H9 (cell line): Measurements from ENCODE around the gene PYGL. TPM values are rescaled to one million over a fixed set of nuclear protein-coding genes. Genes with fewer than 3 reads are reported as not detected.

ENCODE experiments used
- DNase-seq: peaks from one replicate; pipeline ENCODE4 v3.0.0-alpha.2; 2017
- H2AFZ ChIP-seq: one replicate; pipeline ENCODE4 v1.6.1; 2013; ENCODE audit warnings: mild to moderate bottlenecking, low read length, control low read depth, moderate library complexity
- H2AK5ac ChIP-seq: 2 replicates; pipeline ENCODE4 v1.6.1; 2013; ENCODE audit warnings: low read length, control low read depth, mixed read lengths; ENCODE audit not compliant: insufficient read length
- H2BK120ac ChIP-seq: one replicate; pipeline ENCODE4 v1.6.1; 2013; ENCODE audit warnings: low read depth, mild to moderate bottlenecking, low read length, control low read depth, inconsistent platforms; ENCODE audit not compliant: poor library complexity, severe bottlenecking
- H2BK12ac ChIP-seq: 2 replicates; pipeline ENCODE4 v1.6.1; 2013; ENCODE audit warnings: low read length, control low read depth, mixed read lengths, low read depth; ENCODE audit not compliant: insufficient read length
- H2BK15ac ChIP-seq: 2 replicates; pipeline ENCODE4 v1.6.1; 2013; ENCODE audit warnings: low read depth, low read length, control low read depth
- H2BK20ac ChIP-seq: one replicate; pipeline ENCODE4 v1.6.1; 2013; ENCODE audit warnings: low read depth, mild to moderate bottlenecking, low read length, control low read depth, inconsistent platforms; ENCODE audit not compliant: poor library complexity, severe bottlenecking
- H2BK5ac ChIP-seq: 2 replicates; pipeline ENCODE4 v1.6.1; 2013; ENCODE audit warnings: low read length, control low read depth, mixed read lengths; ENCODE audit not compliant: insufficient read length
- H3K14ac ChIP-seq: 2 replicates; pipeline ENCODE4 v1.6.1; 2013; ENCODE audit warnings: low read length, control low read depth; ENCODE audit not compliant: insufficient read depth
- H3K18ac ChIP-seq: 2 replicates; pipeline ENCODE4 v1.6.1; 2013; ENCODE audit warnings: low read depth, mild to moderate bottlenecking, mixed read lengths, low read length, control low read depth; ENCODE audit not compliant: insufficient read length
- H3K23ac ChIP-seq: 2 replicates; pipeline ENCODE4 v1.6.1; 2013; ENCODE audit warnings: low read length, control low read depth, mixed read lengths, low read depth; ENCODE audit not compliant: insufficient read length
- H3K23me2 ChIP-seq: 2 replicates; pipeline ENCODE4 v1.6.1; 2013; ENCODE audit warnings: low read depth, mild to moderate bottlenecking, mixed read lengths, low read length, control low read depth; ENCODE audit not compliant: insufficient read length, poor library complexity, severe bottlenecking
- H3K27ac ChIP-seq: 2 replicates; pipeline ENCODE4 v1.5.1; 2013; ENCODE audit warnings: low read length, control low read depth, mixed read lengths, low read depth; ENCODE audit not compliant: insufficient read length
- H3K27me3 ChIP-seq: 2 replicates; pipeline ENCODE4 v1.6.1; 2013; ENCODE audit warnings: low read length, control low read depth, inconsistent platforms; ENCODE audit not compliant: insufficient read depth
- H3K4ac ChIP-seq: 2 replicates; pipeline ENCODE4 v1.6.1; 2013; ENCODE audit warnings: low read depth, mild to moderate bottlenecking, control low read depth, inconsistent platforms, low read length, moderate library complexity
- H3K4me1 ChIP-seq: 2 replicates; pipeline ENCODE4 v1.6.1; 2013; ENCODE audit warnings: low read length, control low read depth, inconsistent platforms; ENCODE audit not compliant: insufficient read depth
- H3K4me2 ChIP-seq: 2 replicates; pipeline ENCODE4 v1.6.1; 2013; ENCODE audit warnings: low read length, control low read depth, mixed read lengths; ENCODE audit not compliant: insufficient read length, insufficient read depth
- H3K56ac ChIP-seq: 2 replicates; pipeline ENCODE4 v1.6.1; 2013; ENCODE audit warnings: low read depth, mild to moderate bottlenecking, mixed read lengths, low read length, control low read depth; ENCODE audit not compliant: insufficient read length
- H3K79me1 ChIP-seq: 2 replicates; pipeline ENCODE4 v1.6.1; 2013; ENCODE audit warnings: low read depth, mild to moderate bottlenecking, moderate library complexity, low read length, control low read depth, inconsistent platforms; ENCODE audit not compliant: insufficient read depth, poor library complexity, severe bottlenecking
- H3K79me2 ChIP-seq: 2 replicates; pipeline ENCODE4 v1.6.1; 2013; ENCODE audit warnings: low read length, control low read depth, inconsistent platforms; ENCODE audit not compliant: insufficient read depth
- H3K9ac ChIP-seq: 2 replicates; pipeline ENCODE4 v1.6.1; 2013; ENCODE audit warnings: low read length, control low read depth, mixed read lengths; ENCODE audit not compliant: insufficient read length; ENCODE audit errors: extremely low read depth
- H3K9me3 ChIP-seq: one replicate; pipeline ENCODE4 v1.6.1; 2013; ENCODE audit warnings: low read depth, low read length, inconsistent platforms; ENCODE audit not compliant: control insufficient read depth
- H3T11ph ChIP-seq: one replicate; pipeline ENCODE4 v1.6.1; 2013; ENCODE audit warnings: mild to moderate bottlenecking, low read length, control low read depth, inconsistent platforms
- H4K20me1 ChIP-seq: one replicate; pipeline ENCODE4 v1.6.1; 2013; ENCODE audit not compliant: control insufficient read depth, insufficient read length, insufficient read depth
- H4K5ac ChIP-seq: 2 replicates; pipeline ENCODE4 v1.6.1; 2013; ENCODE audit warnings: low read depth, mild to moderate bottlenecking, mixed read lengths, low read length, control low read depth; ENCODE audit not compliant: insufficient read length
- H4K8ac ChIP-seq: replicated peaks from 2 replicates; pipeline ENCODE4 v1.6.1; 2013; ENCODE audit warnings: low read length, control low read depth, mixed read lengths, low read depth; ENCODE audit not compliant: insufficient read length
- H4K91ac ChIP-seq: 2 replicates; pipeline ENCODE4 v1.6.1; 2013; ENCODE audit warnings: low read depth, mild to moderate bottlenecking, moderate library complexity, mixed read lengths, low read length, control low read depth; ENCODE audit not compliant: insufficient read length
- H3K27ac Mint-ChIP-seq, 3 experiments: 2 replicates in 2 of 3; 3 replicates in 1 of 3; pipeline ENCODE4 v1.8.0; 2020 to 2021; ENCODE audit warnings: mixed read lengths in 3 of 3, mild to moderate bottlenecking in 1 of 3, moderate library complexity in 1 of 3
- H3K27me3 Mint-ChIP-seq: 2 replicates; pipeline ENCODE4 v1.8.0; 2021; ENCODE audit warnings: low read depth, mild to moderate bottlenecking, moderate library complexity, mixed read lengths
- H3K36me3 Mint-ChIP-seq, 3 experiments: 2 replicates in 2 of 3; 3 replicates in 1 of 3; pipeline ENCODE4 v1.8.0; 2020 to 2021; ENCODE audit warnings: low read depth in 3 of 3, mixed read lengths in 3 of 3; ENCODE audit not compliant: insufficient read depth in 1 of 3
- H3K4me1 Mint-ChIP-seq, 2 experiments: 2 replicates each; pipeline ENCODE4 v1.8.0; 2020; ENCODE audit warnings: mixed read lengths in 2 of 2
- H3K4me3 Mint-ChIP-seq, 2 experiments: 2 replicates in 1 of 2; 3 replicates in 1 of 2; pipeline ENCODE4 v1.8.0; 2020 to 2021; ENCODE audit warnings: mild to moderate bottlenecking in 2 of 2, mixed read lengths in 2 of 2, moderate library complexity in 1 of 2
- H3K9me3 Mint-ChIP-seq, 2 experiments: 2 replicates in 1 of 2; 3 replicates in 1 of 2; pipeline ENCODE4 v1.8.0; 2020; ENCODE audit warnings: mild to moderate bottlenecking in 2 of 2, mixed read lengths in 2 of 2, moderate library complexity in 1 of 2
- WGBS: extraction: QIAGEN DNeasy Blood & Tissue Kit; methylation state at CpG from one replicate; pipeline ENCODE4 v1.1.7; 2013; ENCODE audit warnings: missing lambda C conversion rate, low lambda C conversion rate, mixed read lengths; ENCODE audit not compliant: insufficient read length; ENCODE audit errors: extremely low coverage; 5-methylcytosine and 5-hydroxymethylcytosine counted together
- total RNA-seq: library from RNA; stranded (reverse); gene quantifications from 2 replicates; pipeline ENCODE4 v1.2.1, GENCODE V29; 2021
- TF ChIP-seq, protein P1 (sequence below): fragments of 200-600 bp; sonication (generic); conservative IDR thresholded peaks from 3 replicates; pipeline ENCODE4 v1.8.0; 2021; ENCODE audit warnings: antibody characterized with exemption, mild to moderate bottlenecking

PYGL gene
- total RNA-seq, 1 experiment from 2014 or later: 53.8 TPM

DNA sequence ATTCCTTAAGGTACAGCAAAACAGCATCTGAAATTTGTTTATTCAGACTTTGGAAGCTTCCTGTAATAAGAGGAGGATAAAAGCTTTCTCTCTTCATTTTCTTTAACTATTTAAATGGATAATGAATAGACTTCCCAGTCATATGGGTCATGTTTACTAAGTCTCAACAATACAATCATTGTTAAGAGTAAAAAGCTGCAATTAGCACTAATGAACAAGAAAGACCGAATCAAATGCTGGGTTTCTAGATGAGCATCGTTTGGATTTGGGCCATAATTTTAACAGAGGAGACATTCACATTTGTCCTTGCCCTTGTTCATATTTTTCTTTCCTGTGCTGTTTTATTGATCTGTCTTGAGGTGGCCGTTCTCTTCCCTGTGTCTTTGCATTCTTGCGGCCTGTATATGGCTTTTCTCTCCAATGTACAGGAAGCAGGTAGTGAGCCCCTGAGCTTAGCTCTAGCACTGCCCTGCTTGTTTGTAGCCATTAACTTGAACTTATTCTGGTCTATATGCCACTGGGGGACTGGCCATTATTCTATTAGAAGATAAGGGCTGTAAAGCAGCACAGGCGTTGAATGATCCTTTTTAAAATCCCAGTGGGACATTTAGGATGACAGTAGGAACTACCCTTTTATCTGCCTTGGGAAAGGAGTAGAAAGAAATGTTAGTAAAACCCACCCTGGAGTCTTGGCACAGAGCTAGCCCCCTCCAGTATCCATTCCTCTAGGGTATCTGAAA, 37.8 kb downstream of the PYGL start:
- Histone ChIP-seq H3K9ac (no peak overlapping the region), H3K79me2 (no peaks in the 10 kb centered on the region), H3K4me1 (peaks cover 8% of the 10 kb centered on the region; the same call in 1 of the 2 replicates), H2BK20ac (no peak overlapping the region), H3K56ac (no peak overlapping the region), H3K18ac (no peak overlapping the region), H2AFZ (no peak overlapping the region), H3K9me3 (no peaks in the 10 kb centered on the region), H2AK5ac (no peak overlapping the region), H4K5ac (no peak overlapping the region), H3K4ac (no peak overlapping the region), H3K14ac (no peak overlapping the region), H3K79me1 (no peaks in the 10 kb centered on the region), H4K91ac (no peak overlapping the region), H2BK12ac (no peak overlapping the region), H3T11ph (no peak overlapping the region), H4K20me1 (no peaks in the 10 kb centered on the region), H3K4me2 (no peak overlapping the region), H2BK120ac (no peak overlapping the region), H2BK15ac (no peak overlapping the region), H3K23me2 (no peaks in the 10 kb centered on the region), H4K8ac (no peak overlapping the region), H2BK5ac (no peak overlapping the region), H3K27me3 (no peaks in the 10 kb centered on the region), H3K27ac (no peak overlapping the region), H3K23ac (no peak overlapping the region)
- WGBS: no CpG with 5 or more reads among the region's 5 CpGs
- Mint-ChIP-seq H3K4me3 (no peak overlapping the region), H3K27me3 (no peaks in the 10 kb centered on the region), H3K4me1 (peaks cover 24 to 26% of the 10 kb centered on the region in 2 experiments), H3K9me3 (peaks cover 0 to 10% of the 10 kb centered on the region in 2 experiments; a peak in 2 of 5 replicates), H3K27ac (peak overlapping the region in 1 of 3 experiments; percentile 41; a peak in 2 of 7 replicates), H3K36me3 (peaks cover 30 to 57% (median 31%) of the 10 kb centered on the region in 3 experiments)
- DNase-seq: no peak
- TF ChIP-seq, protein P1, sequence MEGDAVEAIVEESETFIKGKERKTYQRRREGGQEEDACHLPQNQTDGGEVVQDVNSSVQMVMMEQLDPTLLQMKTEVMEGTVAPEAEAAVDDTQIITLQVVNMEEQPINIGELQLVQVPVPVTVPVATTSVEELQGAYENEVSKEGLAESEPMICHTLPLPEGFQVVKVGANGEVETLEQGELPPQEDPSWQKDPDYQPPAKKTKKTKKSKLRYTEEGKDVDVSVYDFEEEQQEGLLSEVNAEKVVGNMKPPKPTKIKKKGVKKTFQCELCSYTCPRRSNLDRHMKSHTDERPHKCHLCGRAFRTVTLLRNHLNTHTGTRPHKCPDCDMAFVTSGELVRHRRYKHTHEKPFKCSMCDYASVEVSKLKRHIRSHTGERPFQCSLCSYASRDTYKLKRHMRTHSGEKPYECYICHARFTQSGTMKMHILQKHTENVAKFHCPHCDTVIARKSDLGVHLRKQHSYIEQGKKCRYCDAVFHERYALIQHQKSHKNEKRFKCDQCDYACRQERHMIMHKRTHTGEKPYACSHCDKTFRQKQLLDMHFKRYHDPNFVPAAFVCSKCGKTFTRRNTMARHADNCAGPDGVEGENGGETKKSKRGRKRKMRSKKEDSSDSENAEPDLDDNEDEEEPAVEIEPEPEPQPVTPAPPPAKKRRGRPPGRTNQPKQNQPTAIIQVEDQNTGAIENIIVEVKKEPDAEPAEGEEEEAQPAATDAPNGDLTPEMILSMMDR: no peak
